Measurements from ENCODE around the gene LEFTY2. TPM values are rescaled to one million over a fixed set of nuclear protein-coding genes. Genes with fewer than 3 reads are reported as not detected.

LEFTY2 gene
- total and polyA plus RNA-seq, 4 donors: 0.11 to 0.52 (median 0.35) TPM

DNA sequence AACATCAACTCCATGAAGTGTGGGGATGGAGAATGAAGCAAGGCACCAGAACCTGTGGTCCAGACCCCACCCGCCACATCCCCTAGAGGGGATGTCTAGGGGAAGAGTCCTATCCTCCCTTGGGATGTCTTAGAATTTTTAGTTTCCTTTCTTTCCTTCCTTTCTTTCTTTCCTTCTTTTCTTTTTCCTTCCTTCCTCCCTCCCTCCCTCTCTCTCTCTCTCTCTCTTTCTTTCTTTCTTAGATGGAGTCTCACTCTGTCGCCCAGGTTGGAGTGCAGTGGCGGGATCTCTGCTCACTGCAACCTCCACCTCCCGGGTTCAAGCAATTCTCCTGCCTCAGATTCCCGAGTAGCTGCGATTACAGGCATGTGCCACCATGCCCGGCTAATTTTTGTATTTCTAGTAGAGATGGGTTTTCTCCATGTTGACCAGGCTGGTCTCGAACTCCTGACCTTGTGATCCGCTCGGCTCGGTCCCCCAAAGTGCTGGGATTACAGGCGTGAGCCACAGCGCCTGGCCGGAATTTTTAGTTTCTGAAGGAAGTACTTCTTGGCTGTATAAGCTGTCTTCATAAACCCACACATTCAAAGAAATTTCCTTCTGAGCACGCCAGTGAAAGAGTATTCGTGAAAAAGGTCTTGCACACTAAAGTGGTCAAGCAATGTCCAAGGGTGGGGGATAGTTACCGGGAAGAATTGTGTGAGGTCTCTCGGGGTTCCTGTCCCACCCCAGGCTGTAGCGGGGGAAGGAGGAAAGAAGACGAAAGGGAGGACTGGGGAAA, 20.8 kb upstream of the LEFTY2 start:
- H3K27me3 ChIP-seq (ENCODE audit: control insufficient read depth in 3 of 3, insufficient read depth in 3 of 3, low read length in 2 of 3): peaks cover 0 to 3% (median 0%) of the 10 kb centered on the region in 3 donors
- ATAC-seq (ENCODE audit: insufficient read depth, low FRiP score) (no peak), DNase-seq (no peak)
- H3K4me1 ChIP-seq (ENCODE audit: control insufficient read depth in 5 of 5, insufficient read depth in 5 of 5, low read length in 5 of 5): no peaks in the 10 kb centered on the region
- H3K9me3 ChIP-seq (ENCODE audit: control insufficient read depth in 4 of 4, insufficient read depth in 3 of 4, low read length in 3 of 4): no peaks in the 10 kb centered on the region
- no peaks in the 10 kb centered on the region for H3K36me3 ChIP-seq (ENCODE audit: control insufficient read depth in 4 of 4, insufficient read depth in 4 of 4, low read length in 4 of 4)
- H3K4me3 ChIP-seq: no peak overlapping the region
- TF ChIP-seq, protein P1, sequence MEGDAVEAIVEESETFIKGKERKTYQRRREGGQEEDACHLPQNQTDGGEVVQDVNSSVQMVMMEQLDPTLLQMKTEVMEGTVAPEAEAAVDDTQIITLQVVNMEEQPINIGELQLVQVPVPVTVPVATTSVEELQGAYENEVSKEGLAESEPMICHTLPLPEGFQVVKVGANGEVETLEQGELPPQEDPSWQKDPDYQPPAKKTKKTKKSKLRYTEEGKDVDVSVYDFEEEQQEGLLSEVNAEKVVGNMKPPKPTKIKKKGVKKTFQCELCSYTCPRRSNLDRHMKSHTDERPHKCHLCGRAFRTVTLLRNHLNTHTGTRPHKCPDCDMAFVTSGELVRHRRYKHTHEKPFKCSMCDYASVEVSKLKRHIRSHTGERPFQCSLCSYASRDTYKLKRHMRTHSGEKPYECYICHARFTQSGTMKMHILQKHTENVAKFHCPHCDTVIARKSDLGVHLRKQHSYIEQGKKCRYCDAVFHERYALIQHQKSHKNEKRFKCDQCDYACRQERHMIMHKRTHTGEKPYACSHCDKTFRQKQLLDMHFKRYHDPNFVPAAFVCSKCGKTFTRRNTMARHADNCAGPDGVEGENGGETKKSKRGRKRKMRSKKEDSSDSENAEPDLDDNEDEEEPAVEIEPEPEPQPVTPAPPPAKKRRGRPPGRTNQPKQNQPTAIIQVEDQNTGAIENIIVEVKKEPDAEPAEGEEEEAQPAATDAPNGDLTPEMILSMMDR (IDR thresholded peaks at IDR 0.05; ENCODE audit: control extremely low read depth, extremely low read depth): no peak
- WGBS, 2 donors: 71 to 83% methylated on average over 20 of the region's 20 CpGs
- no peak overlapping the region for H3K9ac ChIP-seq (ENCODE audit: insufficient read depth in 1 of 2, low read length in 2 of 2)
- H3K27ac ChIP-seq (ENCODE audit: low read depth in 1 of 2, low read length in 1 of 2): no peak overlapping the region

DNA sequence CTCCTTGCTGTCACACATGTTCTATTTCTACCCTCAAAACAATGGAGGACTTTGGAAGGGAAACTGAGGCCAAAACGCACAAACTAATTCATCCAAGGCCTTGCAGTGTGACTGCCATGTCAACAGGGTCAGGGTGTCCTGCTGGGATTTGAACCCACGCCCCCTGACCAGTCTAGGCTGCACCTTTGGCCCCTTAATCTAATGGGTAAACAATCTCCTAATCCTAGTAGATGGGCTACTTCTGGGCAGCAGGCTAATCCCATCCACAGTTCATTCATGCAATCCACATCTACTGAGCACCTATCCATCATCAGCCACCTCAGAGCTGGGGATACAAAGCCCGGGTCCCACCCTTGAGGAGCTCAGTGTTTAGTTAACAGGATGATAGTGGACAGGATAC, 17.0 kb upstream of the LEFTY2 start:
- Histone ChIP-seq H3K27me3 (ENCODE audit: control insufficient read depth in 3 of 3, insufficient read depth in 3 of 3, low read length in 2 of 3) (peaks cover 0 to 3% (median 0%) of the 10 kb centered on the region in 3 donors), H3K36me3 (ENCODE audit: control insufficient read depth in 4 of 4, insufficient read depth in 4 of 4, low read length in 4 of 4) (no peaks in the 10 kb centered on the region), H3K4me3 (no peak overlapping the region), H3K9ac (ENCODE audit: insufficient read depth in 1 of 2, low read length in 2 of 2) (no peak overlapping the region), H3K27ac (ENCODE audit: low read depth in 1 of 2, low read length in 1 of 2) (no peak overlapping the region), H3K4me1 (ENCODE audit: control insufficient read depth in 5 of 5, insufficient read depth in 5 of 5, low read length in 5 of 5) (no peaks in the 10 kb centered on the region), H3K9me3 (ENCODE audit: control insufficient read depth in 4 of 4, insufficient read depth in 3 of 4, low read length in 3 of 4) (no peaks in the 10 kb centered on the region)
- TF ChIP-seq, protein P1 (IDR thresholded peaks at IDR 0.05; ENCODE audit: control extremely low read depth, extremely low read depth): no peak
- DNase-seq: no peak
- 80 to 83% methylated on average over 3 of the region's 3 CpGs for WGBS, 2 donors
- no peak for ATAC-seq (ENCODE audit: insufficient read depth, low FRiP score)

DNA sequence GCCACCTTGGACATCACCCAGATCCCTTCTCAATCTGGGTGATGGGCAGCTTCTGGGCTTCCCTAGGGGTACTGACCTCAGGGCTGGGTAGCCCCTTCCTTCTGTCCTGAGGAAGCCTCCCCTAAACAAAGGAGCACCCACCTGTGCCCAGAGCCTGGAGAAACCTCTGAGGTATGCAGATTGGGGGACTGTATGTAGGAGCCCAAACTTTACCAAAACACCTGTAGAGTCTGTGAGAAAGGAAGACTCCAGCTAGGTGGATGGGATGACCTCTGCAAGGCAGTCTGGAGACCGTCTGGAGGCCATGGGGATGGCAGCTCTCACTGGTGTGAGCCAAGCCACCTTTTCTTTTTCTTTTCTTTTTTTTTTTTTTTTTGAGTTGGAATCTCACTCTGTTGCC, 13.7 kb upstream of the LEFTY2 start:
- WGBS, 2 donors: 94 to 100% methylated on average over 1 of the region's 1 CpG
- TF ChIP-seq, protein P1 (IDR thresholded peaks at IDR 0.05; ENCODE audit: control extremely low read depth, extremely low read depth): no peak
- no peak overlapping the region for H3K27ac ChIP-seq (ENCODE audit: low read depth in 1 of 2, low read length in 1 of 2)
- H3K36me3 ChIP-seq (ENCODE audit: control insufficient read depth in 4 of 4, insufficient read depth in 4 of 4, low read length in 4 of 4): no peaks in the 10 kb centered on the region
- ATAC-seq (ENCODE audit: insufficient read depth, low FRiP score) (no peak), DNase-seq (no peak)
- H3K9ac ChIP-seq (ENCODE audit: insufficient read depth in 1 of 2, low read length in 2 of 2): no peak overlapping the region
- no peak overlapping the region for H3K4me3 ChIP-seq
- H3K27me3 ChIP-seq (ENCODE audit: control insufficient read depth in 3 of 3, insufficient read depth in 3 of 3, low read length in 2 of 3): no peaks in the 10 kb centered on the region
- no peaks in the 10 kb centered on the region for H3K9me3 ChIP-seq (ENCODE audit: control insufficient read depth in 4 of 4, insufficient read depth in 3 of 4, low read length in 3 of 4)
- no peaks in the 10 kb centered on the region for H3K4me1 ChIP-seq (ENCODE audit: control insufficient read depth in 5 of 5, insufficient read depth in 5 of 5, low read length in 5 of 5)

All from lung (tissue), 12 donors.